HL-60 (cell line): Measurements from ENCODE around the gene C11orf97.

Experiments used
- GABPA ChIP-seq: IDR thresholded peaks from 2 replicates; pipeline ENCODE4 v1.6.1; 2012; ENCODE audit warnings: low read depth
- TF ChIP-seq, protein P1 (sequence below): IDR thresholded peaks from one replicate; pipeline ENCODE4 v1.5.1; 2011; ENCODE audit warnings: low read length, control low read depth, inconsistent platforms; ENCODE audit not compliant: insufficient read depth

DNA sequence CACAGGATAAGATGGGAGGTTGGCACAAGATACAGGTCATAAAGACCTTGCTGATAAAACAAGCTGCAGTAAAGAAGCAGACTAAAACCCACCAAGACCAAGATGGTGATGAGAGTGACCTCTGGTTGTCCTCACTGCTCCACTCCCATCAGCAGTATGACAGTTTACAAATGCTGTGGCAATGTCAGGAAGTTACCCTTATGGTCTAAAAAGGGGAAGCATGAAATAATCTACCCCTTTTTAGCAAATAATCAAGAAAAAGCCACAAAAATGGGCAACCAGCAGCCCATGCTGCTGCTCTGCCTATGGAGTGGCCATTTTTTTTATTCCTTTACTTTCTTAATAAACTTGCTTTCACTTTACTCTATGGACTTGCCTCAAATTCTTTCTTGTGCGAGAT lies 46.2 kb downstream of the C11orf97 start:
- TF ChIP-seq, protein P1, sequence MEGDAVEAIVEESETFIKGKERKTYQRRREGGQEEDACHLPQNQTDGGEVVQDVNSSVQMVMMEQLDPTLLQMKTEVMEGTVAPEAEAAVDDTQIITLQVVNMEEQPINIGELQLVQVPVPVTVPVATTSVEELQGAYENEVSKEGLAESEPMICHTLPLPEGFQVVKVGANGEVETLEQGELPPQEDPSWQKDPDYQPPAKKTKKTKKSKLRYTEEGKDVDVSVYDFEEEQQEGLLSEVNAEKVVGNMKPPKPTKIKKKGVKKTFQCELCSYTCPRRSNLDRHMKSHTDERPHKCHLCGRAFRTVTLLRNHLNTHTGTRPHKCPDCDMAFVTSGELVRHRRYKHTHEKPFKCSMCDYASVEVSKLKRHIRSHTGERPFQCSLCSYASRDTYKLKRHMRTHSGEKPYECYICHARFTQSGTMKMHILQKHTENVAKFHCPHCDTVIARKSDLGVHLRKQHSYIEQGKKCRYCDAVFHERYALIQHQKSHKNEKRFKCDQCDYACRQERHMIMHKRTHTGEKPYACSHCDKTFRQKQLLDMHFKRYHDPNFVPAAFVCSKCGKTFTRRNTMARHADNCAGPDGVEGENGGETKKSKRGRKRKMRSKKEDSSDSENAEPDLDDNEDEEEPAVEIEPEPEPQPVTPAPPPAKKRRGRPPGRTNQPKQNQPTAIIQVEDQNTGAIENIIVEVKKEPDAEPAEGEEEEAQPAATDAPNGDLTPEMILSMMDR, result no peak
- TF ChIP-seq GABPA, result no peak
